Nephron progenitor cell (in vitro differentiated cells): Measurements from ENCODE around the gene IL3RA.

Source experiments
- DNase-seq: peaks from one replicate; pipeline ENCODE4 v3.0.0; 2021
- H3K27ac Mint-ChIP-seq: 2 replicates; pipeline ENCODE4 v1.8.0; 2021; ENCODE audit warnings: mild to moderate bottlenecking, moderate library complexity, mixed read lengths
- H3K27me3 Mint-ChIP-seq: 2 replicates; pipeline ENCODE4 v1.8.0; 2021; ENCODE audit warnings: mild to moderate bottlenecking, low read depth, mixed read lengths; ENCODE audit not compliant: poor library complexity
- H3K36me3 Mint-ChIP-seq: 2 replicates; pipeline ENCODE4 v1.8.0; 2021; ENCODE audit warnings: low read depth, mixed read lengths
- H3K4me1 Mint-ChIP-seq: 2 replicates; pipeline ENCODE4 v1.8.0; 2021; ENCODE audit warnings: mixed read lengths
- H3K4me3 Mint-ChIP-seq: 2 replicates; pipeline ENCODE4 v1.8.0; 2021; ENCODE audit warnings: mild to moderate bottlenecking, moderate library complexity, mixed read lengths
- H3K9me3 Mint-ChIP-seq: 2 replicates; pipeline ENCODE4 v1.8.0; 2021; ENCODE audit warnings: mild to moderate bottlenecking, moderate library complexity, mixed read lengths
- TF ChIP-seq, protein P1 (sequence below): fragments of 200-600 bp; sonication (generic); IDR thresholded peaks from 2 replicates; pipeline ENCODE4 v1.5.0; 2021; ENCODE audit warnings: antibody characterized with exemption

The IL3RA gene

DNA sequence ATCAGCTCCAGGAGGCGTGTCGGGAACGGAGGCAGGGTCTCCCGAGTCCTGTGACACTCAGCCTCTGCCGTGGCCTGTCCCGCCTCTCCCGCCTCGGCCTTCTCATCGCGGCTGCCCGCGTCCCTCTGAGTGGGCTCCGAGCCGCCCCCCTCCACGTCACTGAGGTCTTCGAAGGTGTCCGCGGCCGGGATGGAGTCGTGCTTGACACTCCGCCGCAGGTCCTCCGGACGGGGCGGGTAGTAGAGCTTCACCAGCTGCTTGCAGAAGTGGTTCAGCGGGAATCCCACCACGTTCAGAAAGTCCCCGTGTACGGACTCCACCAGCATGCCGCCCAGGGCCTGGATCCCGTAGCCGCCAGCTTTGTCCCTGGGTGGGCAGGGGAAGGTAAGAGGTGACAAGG, 91.2 kb downstream of the IL3RA start:
- peaks cover 28% of the 10 kb centered on the region for H3K9me3 Mint-ChIP-seq
- no peak overlapping the region for H3K4me3 Mint-ChIP-seq
- H3K27me3 Mint-ChIP-seq: peaks cover 7% of the 10 kb centered on the region
- H3K4me1 Mint-ChIP-seq: no peaks in the 10 kb centered on the region
- H3K27ac Mint-ChIP-seq: no peak overlapping the region
- TF ChIP-seq, protein P1, sequence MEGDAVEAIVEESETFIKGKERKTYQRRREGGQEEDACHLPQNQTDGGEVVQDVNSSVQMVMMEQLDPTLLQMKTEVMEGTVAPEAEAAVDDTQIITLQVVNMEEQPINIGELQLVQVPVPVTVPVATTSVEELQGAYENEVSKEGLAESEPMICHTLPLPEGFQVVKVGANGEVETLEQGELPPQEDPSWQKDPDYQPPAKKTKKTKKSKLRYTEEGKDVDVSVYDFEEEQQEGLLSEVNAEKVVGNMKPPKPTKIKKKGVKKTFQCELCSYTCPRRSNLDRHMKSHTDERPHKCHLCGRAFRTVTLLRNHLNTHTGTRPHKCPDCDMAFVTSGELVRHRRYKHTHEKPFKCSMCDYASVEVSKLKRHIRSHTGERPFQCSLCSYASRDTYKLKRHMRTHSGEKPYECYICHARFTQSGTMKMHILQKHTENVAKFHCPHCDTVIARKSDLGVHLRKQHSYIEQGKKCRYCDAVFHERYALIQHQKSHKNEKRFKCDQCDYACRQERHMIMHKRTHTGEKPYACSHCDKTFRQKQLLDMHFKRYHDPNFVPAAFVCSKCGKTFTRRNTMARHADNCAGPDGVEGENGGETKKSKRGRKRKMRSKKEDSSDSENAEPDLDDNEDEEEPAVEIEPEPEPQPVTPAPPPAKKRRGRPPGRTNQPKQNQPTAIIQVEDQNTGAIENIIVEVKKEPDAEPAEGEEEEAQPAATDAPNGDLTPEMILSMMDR: no peak
- H3K36me3 Mint-ChIP-seq: peaks cover 21% of the 10 kb centered on the region
- no peak for DNase-seq

DNA sequence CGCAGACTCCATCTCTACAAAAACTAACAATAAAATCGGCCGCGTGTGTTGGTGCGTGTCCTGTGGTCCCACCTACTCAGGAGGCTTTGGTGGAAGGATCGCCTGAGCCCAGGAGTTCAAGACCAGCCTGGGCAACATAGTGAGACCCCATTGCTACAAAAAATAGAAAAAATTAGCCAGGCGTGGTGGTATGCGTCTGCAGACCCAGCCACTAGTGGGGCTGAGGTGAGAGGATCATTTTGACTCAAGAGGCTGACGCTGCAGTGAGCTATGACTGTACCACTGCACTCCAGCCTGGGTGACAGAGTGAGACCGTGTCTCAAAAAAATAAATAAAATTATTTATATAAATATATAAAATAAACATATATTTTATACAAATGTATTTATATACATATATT, 93.9 kb downstream of the IL3RA start:
- H3K4me3 Mint-ChIP-seq: no peak overlapping the region
- no peaks in the 10 kb centered on the region for H3K4me1 Mint-ChIP-seq
- peaks cover 37% of the 10 kb centered on the region for H3K36me3 Mint-ChIP-seq
- peaks cover 3% of the 10 kb centered on the region for H3K27me3 Mint-ChIP-seq
- no peak overlapping the region for H3K27ac Mint-ChIP-seq
- H3K9me3 Mint-ChIP-seq: peaks cover 4% of the 10 kb centered on the region
- TF ChIP-seq, protein P1: no peak
- no peak for DNase-seq
